Measurements from ENCODE around the gene ISG20L2. TPM values are rescaled to one million over a fixed set of nuclear protein-coding genes. Genes with fewer than 3 reads are reported as not detected.

ISG20L2 gene
- total RNA-seq, 1 experiment from 2014 or later = 41.7 TPM

- DNase-seq (ENCODE audit: low read depth, low spot score) = no peak
- ChIA-PET RAD21 (ENCODE audit: low non-redundant PET in 1 of 2, low total read pairs in 2 of 2, uncharacterized antibody in 2 of 2, unreplicated experiment in 2 of 2) (interaction anchor here (1.1 to 1.6 kb wide), 2 partner anchors 42 to 58 kb away, joined by 3 to 5 read pairs; no protein-coding TSS in a partner anchor), POLR2A (interaction anchor here (1.5 to 3.3 kb wide), 3 partner anchors 21 to 28 kb away, joined by 3 to 11 read pairs (median 6); partner anchors contain the start of gene CRABP2), CTCF (interaction anchor here (0.5 to 9.7 kb wide), 6 partner anchors 22 to 206 kb away, joined by 3 to 508 read pairs (median 6); partner anchors contain the start of genes CRABP2, ISG20L2 and METTL25B)
- Histone ChIP-seq H3K79me2 (ENCODE audit: insufficient read depth, low read length) (no peaks in the 10 kb centered on the region), H3K27ac (ENCODE audit: low read depth, low read length) (no peak overlapping the region), H2AFZ (ENCODE audit: low read depth, low read length, poor library complexity, severe bottlenecking) (peak overlapping the region; percentile 40), H4K20me1 (ENCODE audit: insufficient read depth) (no peaks in the 10 kb centered on the region), H3K27me3 (ENCODE audit: insufficient read depth, low read length) (no peaks in the 10 kb centered on the region), H3K9me2 (ENCODE audit: insufficient read depth) (no peaks in the 10 kb centered on the region), H3K4me3 (replicated peaks in 1 of 2; ENCODE audit: low read depth in 1 of 2, low read length in 2 of 2) (no peak overlapping the region), H3K9ac (ENCODE audit: low read length) (no peak overlapping the region), H3K4me1 (ENCODE audit: control insufficient read depth in 1 of 2, insufficient read depth in 2 of 2, low read length in 2 of 2) (peaks cover 25 to 49% of the 10 kb centered on the region in 2 experiments), H3K36me3 (ENCODE audit: control insufficient read depth in 1 of 2, insufficient read depth in 2 of 2, low read length in 2 of 2) (no peaks in the 10 kb centered on the region), H3K4me2 (ENCODE audit: low read length) (peak overlapping the region; percentile 40), H3K9me3 (ENCODE audit: control insufficient read depth in 1 of 2, insufficient read depth in 1 of 2, low read depth in 1 of 2, low read length in 2 of 2) (no peaks in the 10 kb centered on the region)
- no peak for ATAC-seq
- no TSS peak for BruUV-seq (replicated peaks)
- TF ChIP-seq EZH2phosphoT487 (IDR thresholded peaks at IDR 0.05; ENCODE audit: borderline replicate concordance) (no peak), SP1 (IDR thresholded peaks at IDR 0.05; ENCODE audit: low read depth) (no peak), CTCF (IDR thresholded peaks at IDR 0.05 in 2 of 3, conservative IDR thresholded peaks at IDR 0.05 in 1 of 3; ENCODE audit: borderline replicate concordance in 1 of 3, insufficient read depth in 1 of 3, low read depth in 2 of 3, low read length in 2 of 3) (peak in 2 of 3 experiments; percentile 22 to 37; a peak in 2 of 6 replicates), FOSL1 (IDR thresholded peaks at IDR 0.05; ENCODE audit: low read depth) (no peak), POLR2AphosphoS5 (IDR thresholded peaks at IDR 0.05; ENCODE audit: low read depth, low read length) (no peak)
- intact Hi-C loops (cut with micrococcal nuclease) = no loop called here
Measured at GRCh38 chr1:156684227-156684782, 44.3 kb downstream of the ISG20L2 start.

Data from HCT116 (cell line).